ENCODE results near the gene MOSPD2. TPM values are rescaled to one million over a fixed set of nuclear protein-coding genes. Genes with fewer than 3 reads are reported as not detected.

MOSPD2 gene
- 18.3 and 21.3 TPM in 2 replicates for total RNA-seq (2014; rRNA removed; shearing (Covaris generic))
- 15.0 and 22.2 TPM in 2 replicates for polyA plus RNA-seq (2015; cell fraction: cytosol; rRNA removed)
- 116 and 127 TPM in 2 replicates for polyA plus RNA-seq (2015; cell fraction: nucleus; rRNA removed)

DNA sequence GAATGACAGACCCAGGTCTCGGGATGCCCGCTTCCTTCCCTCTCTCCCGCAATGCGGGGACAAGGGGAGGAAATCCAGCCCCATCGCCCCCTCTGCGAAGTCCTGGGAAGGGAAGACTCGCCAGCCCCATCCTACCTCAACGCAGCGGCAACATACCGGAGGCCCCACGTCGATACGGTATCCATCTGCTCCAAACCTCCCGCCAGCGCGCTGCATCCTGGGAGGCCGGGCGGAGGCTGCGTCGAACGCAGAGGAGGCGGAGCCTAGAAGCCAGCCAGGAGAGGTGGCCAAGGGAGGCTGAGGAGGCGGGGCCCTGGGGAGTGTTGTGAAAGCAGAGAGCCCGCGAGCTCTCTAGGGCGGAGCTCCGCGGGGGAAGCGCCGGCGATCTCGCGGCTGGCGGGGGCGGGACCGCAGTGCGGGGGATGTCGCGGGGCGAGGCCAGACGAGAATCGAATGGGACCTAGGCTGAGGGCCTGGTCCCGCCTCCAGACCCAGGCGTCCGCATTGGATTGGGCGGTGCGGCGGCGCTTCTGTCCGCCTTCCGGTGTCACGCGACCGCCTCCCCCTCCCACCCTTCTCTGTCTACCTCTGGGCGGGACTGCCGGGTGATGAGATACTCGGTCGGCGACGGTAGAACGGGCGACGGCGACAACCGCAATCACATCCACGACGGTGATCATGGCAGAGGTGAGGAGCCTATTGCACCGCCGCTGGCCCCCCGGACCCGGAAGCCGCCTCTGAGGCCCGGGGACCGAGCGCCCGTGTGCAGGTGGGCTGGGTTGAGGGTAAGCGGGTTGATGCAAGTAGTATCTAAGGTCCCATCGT lies at the start of gene MOSPD2, which contains the start of gene FANCB:
TSS of gene MOSPD2 (plus strand) at position 571 of the 825 bp plus-strand sequence. CDS start at position 679, 108 bp downstream.
TSS of gene FANCB (minus strand) at position 219 of the 825 bp plus-strand sequence. CDS start 7,559 bp downstream, outside the sequence.
- peak; percentile 94 for DNase-seq (ENCODE audit: low read depth, low spot score)
- in situ Hi-C loops (cut with HindIII; ENCODE audit: low pct_unique_long_range_greater_than_20kb, low sequenced_read_pairs): no loop called here

DNA sequence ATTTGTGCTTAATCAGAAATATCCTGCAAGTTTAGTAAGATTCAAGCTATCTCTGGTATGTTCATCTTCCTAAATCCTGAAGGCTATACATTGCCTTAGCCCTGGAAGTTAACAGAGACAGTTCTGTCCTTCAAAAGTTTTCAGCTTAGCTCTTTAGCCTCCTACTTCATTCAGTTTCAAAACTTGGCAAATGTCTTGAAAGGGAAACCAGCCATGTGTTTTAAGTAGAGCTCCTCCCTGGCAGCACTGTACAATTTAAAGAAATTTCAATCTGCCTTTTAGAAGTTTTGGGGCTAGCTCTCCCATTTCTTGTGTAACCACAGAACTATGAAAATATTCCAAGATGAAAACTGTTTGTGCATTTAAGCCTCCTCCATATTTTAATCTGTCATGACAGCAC lies 47.4 kb upstream of the MOSPD2 start:
- DNase-seq (ENCODE audit: low read depth, low spot score): no peak
- in situ Hi-C loops (cut with HindIII; ENCODE audit: low pct_unique_long_range_greater_than_20kb, low sequenced_read_pairs): no loop called here

DNA sequence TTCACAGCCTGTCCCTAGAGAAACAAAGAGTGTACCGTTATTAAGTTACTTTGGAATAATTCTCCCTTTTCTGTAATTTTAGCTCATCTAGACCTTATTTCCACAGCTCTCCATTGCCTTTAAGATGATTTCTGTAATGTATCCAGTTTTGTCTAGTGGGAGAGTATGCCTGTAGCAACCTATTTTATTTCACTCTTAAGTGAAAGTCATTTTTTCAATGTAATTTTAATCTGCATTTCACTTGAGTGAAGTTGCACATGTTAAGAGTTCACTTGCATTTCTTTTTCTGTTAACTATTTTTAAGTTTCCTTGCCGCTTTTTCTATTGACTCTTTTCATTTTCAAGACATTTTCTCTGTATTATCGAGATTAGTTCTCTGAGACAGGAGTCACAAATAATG lies 46.9 kb upstream of the MOSPD2 start:
- no peak for DNase-seq (ENCODE audit: low read depth, low spot score)
- in situ Hi-C loops (cut with HindIII; ENCODE audit: low pct_unique_long_range_greater_than_20kb, low sequenced_read_pairs): no loop called here

- in situ Hi-C loops (cut with HindIII; ENCODE audit: low pct_unique_long_range_greater_than_20kb, low sequenced_read_pairs): no loop called here
- no peak for DNase-seq (ENCODE audit: low read depth, low spot score)
These were observed 43.6 kb upstream of the MOSPD2 start for GRCh38 chrX:14829643-14830042.

- DNase-seq (ENCODE audit: low read depth, low spot score): no peak
- in situ Hi-C loops (cut with HindIII; ENCODE audit: low pct_unique_long_range_greater_than_20kb, low sequenced_read_pairs): no loop called here
These were observed 41.1 kb upstream of the MOSPD2 start for GRCh38 chrX:14832151-14832550.

GRCh38 chrX:14832586-14832985 lies 40.6 kb upstream of the MOSPD2 start:
- DNase-seq (ENCODE audit: low read depth, low spot score): no peak
- in situ Hi-C loops (cut with HindIII; ENCODE audit: low pct_unique_long_range_greater_than_20kb, low sequenced_read_pairs): no loop called here

DNA sequence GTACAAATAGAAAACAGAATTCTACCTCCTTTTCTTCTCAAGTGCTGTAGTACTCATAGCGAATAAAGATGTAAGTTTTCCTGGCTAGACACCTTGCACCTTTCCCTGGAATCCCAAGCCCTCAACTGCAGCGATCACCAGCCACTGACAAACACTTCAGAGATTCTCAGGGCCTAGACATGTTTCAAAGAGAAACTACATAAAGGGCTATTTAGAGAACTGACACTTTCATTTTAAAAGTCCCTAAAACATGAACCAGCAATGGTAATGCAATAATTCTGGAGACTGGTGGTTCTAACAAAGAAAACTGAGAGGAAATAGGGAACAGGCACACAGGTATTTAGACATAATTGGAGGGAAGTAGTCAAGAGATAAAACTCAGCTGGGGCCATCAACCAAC lies 36.1 kb upstream of the MOSPD2 start:
- no peak for DNase-seq (ENCODE audit: low read depth, low spot score)
- in situ Hi-C loops (cut with HindIII; ENCODE audit: low pct_unique_long_range_greater_than_20kb, low sequenced_read_pairs): no loop called here

DNA sequence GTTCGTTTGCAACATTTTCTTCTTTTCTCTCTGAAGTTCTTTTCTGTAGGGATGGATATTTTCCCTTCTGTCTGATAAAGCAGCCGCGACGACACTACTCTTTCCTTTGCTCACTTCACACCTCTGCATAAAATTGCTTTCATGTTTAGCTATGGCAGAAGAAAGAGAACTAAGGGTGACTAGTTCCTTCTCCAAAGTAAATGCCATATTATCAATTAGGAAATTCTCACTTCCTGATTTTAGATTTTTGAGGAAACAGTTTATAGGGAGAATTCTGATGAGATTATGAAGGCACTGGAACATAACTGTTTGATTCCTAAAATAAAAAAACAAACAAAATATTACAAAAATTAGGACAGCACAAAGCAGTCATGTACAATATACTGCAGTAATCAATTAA lies 29.6 kb upstream of the MOSPD2 start:
- in situ Hi-C loops (cut with HindIII; ENCODE audit: low pct_unique_long_range_greater_than_20kb, low sequenced_read_pairs): no loop called here
- no peak for DNase-seq (ENCODE audit: low read depth, low spot score)

GRCh38 chrX:14851526-14851925 lies 21.7 kb upstream of the MOSPD2 start:
- in situ Hi-C loops (cut with HindIII; ENCODE audit: low pct_unique_long_range_greater_than_20kb, low sequenced_read_pairs): no loop called here

DNA sequence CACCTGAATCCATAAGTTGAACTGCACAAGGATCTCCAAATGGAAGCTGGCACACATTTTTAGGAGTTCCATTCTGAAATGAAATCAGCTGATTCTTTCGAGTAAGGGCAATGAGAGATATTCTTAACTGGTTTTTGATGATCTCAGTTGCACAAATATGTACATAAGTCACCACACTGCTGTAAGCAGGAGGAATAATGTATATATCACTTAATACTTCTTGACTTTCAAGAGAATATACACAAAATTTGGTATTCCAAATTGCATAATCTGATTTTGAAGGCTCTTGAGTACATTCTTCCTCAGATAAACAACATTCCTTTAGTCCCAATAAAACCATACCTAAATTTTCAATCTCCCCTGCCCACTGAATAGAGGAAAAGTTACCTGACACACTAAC lies 8.6 kb upstream of the MOSPD2 start:
- DNase-seq (ENCODE audit: low read depth, low spot score): no peak
- in situ Hi-C loops (cut with HindIII; ENCODE audit: low pct_unique_long_range_greater_than_20kb, low sequenced_read_pairs): no loop called here

More at GRCh38 chrX:14851526-14851925, 21.7 kb upstream of the MOSPD2 start:
- DNase-seq (ENCODE audit: low read depth, low spot score): no peak

GRCh38 chrX:14865201-14865600 lies 8.0 kb upstream of the MOSPD2 start:
- no peak for DNase-seq (ENCODE audit: low read depth, low spot score)
- in situ Hi-C loops (cut with HindIII; ENCODE audit: low pct_unique_long_range_greater_than_20kb, low sequenced_read_pairs): no loop called here

GRCh38 chrX:14871767-14872166 lies 1.5 kb upstream of the MOSPD2 start:
- DNase-seq (ENCODE audit: low read depth, low spot score): no peak
- in situ Hi-C loops (cut with HindIII; ENCODE audit: low pct_unique_long_range_greater_than_20kb, low sequenced_read_pairs): no loop called here

- in situ Hi-C loops (cut with HindIII; ENCODE audit: low pct_unique_long_range_greater_than_20kb, low sequenced_read_pairs): no loop called here
- no peak for DNase-seq (ENCODE audit: low read depth, low spot score)
These were observed 866 bp upstream of the MOSPD2 start for GRCh38 chrX:14872355-14872754.

- no peak for DNase-seq (ENCODE audit: low read depth, low spot score)
- in situ Hi-C loops (cut with HindIII; ENCODE audit: low pct_unique_long_range_greater_than_20kb, low sequenced_read_pairs): no loop called here
These were observed 442 bp downstream of the MOSPD2 start for GRCh38 chrX:14873676-14874049.

DNA sequence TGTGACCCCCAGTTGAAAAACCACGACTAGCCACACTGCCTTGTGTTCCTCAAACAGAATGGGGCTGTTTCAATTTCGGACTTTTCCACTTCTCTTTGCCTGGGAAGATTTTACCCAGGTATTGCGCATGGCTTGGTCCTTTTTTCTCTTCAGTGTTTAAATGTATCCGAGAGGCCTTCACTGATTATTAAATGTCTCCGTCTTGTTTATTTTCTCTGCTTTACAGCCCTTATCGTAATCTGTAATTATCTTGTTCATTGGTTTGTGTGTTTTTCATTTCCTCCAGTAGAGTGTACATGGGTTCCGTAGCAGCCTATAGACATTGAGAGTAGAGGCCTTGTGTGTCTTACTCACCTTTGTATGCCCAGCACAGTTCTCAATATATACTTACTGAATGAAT lies 2.4 kb downstream of the MOSPD2 start:
- no peak for DNase-seq (ENCODE audit: low read depth, low spot score)
- in situ Hi-C loops (cut with HindIII; ENCODE audit: low pct_unique_long_range_greater_than_20kb, low sequenced_read_pairs): no loop called here

- DNase-seq (ENCODE audit: low read depth, low spot score): no peak
- in situ Hi-C loops (cut with HindIII; ENCODE audit: low pct_unique_long_range_greater_than_20kb, low sequenced_read_pairs): no loop called here
These were observed 10.6 kb downstream of the MOSPD2 start for GRCh38 chrX:14883826-14884225.

DNA sequence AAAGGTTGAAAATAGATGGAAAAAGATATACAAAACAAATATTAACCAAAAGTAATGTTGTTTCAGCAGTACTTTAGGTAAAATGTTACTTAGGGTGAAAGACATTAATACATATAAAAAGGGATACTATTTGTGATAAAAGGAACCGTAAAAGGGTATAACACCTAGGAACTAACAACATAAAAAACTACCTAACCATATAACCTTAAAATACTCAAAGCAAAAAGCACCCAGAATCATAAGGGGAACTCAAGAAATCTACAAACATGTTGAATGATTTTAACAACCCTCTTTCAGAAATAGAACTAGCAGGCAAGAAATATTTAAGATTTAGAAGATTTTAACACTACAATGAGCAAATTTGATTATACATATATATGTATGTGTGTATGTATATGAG lies 11.5 kb downstream of the MOSPD2 start:
- in situ Hi-C loops (cut with HindIII; ENCODE audit: low pct_unique_long_range_greater_than_20kb, low sequenced_read_pairs): no loop called here

GRCh38 chrX:14886252-14886651 lies 13.0 kb downstream of the MOSPD2 start:
- in situ Hi-C loops (cut with HindIII; ENCODE audit: low pct_unique_long_range_greater_than_20kb, low sequenced_read_pairs): no loop called here
- no peak for DNase-seq (ENCODE audit: low read depth, low spot score)

More for the DNA sequence above, 11.5 kb downstream of the MOSPD2 start:
- no peak for DNase-seq (ENCODE audit: low read depth, low spot score)

DNA sequence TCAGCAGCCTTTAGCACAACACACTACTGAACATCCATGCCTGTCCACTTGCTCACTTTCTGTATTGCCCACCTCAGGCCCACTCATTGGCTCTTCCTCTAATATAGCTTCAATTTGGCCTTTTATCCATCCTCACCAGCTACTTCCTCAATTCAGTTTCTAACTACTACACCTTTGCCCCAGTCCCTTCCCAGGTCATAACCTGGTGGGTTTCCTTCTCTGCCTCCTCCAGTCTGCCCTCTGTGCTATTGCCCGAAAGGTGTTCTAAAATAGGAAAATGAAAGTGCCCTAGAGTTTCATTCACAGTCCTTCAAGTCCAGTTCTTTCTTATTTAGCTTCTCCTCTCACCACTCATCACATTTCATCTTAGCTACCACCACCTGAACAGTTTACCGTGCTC lies 23.1 kb downstream of the MOSPD2 start:
- in situ Hi-C loops (cut with HindIII; ENCODE audit: low pct_unique_long_range_greater_than_20kb, low sequenced_read_pairs): no loop called here
- DNase-seq (ENCODE audit: low read depth, low spot score): no peak

All from SK-MEL-5 (cell line).